ACHN (cell line): ENCODE data around the gene RHOD.

Experiments used
- DNase-seq: peaks from one replicate; pipeline ENCODE4 v3.0.0-alpha.2; 2015
- in situ Hi-C: cut with HindIII; loops from 2 replicates; pipeline ENCODE4 v1.10.0; 2017; ENCODE audit warnings: low sequenced_read_pairs, low pct_ligation_motif_present, low pct_unique_long_range_greater_than_20kb

The RHOD gene

DNA sequence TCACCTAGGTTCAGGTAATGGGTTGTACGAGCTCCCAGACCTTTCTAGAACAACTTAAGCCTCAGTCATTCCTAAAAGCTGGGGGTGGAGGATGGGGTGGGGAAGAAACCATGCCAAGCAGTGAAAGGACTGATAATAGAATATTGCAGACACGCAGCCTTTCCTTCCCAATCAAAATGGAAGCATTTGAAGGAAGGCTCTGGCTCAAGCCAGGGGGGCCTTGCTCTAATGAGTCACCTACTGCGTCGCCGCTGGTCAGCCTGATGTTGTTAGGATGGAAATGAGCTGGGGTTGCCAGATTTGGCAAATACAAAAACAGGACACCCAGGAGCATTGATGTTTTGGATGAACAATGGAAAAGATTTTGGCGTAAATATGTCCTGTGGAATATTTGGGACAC lies 27.5 kb upstream of the RHOD start:
- in situ Hi-C loops: no loop called here
- DNase-seq: no peak

DNA sequence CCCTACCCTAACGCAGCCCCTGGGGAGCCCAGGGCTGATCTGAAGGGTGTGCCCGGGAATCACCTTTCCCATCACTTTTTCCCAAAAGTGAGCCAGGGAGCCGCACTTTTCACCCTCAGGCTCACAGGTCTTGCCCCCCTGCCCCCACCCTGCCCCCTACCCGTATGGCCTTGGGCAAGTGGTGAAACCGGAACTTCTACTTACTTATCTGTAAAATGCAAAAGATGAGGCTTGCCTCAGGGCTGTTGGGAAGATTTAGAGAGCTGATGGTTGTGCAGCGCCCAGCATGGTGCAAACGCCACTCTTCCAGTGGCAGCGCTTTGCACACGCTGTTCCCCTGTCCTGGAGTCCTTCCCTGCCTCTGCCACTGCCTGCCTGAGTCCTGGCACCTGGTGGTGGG lies 25.7 kb upstream of the RHOD start:
- no peak for DNase-seq
- in situ Hi-C loops: no loop called here

DNA sequence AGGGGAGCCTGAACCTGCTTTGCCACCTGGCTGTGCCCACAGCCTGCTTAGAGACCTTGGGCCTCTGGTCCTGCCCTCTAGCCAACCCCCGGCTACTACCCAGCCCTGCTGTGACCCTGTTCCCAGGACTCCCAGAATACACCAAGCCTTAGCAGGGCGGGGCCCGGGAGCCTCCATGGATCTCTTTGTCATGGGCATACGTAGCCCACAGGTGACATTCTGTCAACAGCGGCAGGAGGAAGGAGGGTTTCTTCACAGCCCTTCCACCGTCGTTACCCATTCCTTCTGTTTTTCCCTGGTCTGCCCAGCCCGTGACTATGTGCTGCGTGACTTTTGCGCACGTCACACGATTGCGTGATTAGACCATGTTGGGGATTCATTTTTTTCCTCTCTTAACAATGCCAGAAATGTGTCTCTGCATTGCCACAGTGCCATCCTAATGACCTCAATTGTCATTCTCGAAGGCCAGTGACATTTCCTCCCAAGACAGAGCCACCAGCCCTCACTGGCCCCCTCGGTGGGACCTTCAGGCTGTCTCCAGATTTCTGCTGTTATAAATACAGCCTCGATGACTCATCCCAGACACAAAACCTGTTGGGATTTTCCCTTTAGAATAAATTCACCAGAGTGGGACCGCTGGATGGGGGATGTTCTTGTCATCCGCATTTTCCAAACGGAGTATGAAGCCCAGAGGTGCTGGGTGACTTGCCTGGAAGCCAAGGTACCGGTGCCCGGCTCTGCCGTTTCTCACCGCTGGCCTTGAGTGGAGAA lies 24.7 kb upstream of the RHOD start:
- DNase-seq: no peak
- in situ Hi-C loops: no loop called here

DNA sequence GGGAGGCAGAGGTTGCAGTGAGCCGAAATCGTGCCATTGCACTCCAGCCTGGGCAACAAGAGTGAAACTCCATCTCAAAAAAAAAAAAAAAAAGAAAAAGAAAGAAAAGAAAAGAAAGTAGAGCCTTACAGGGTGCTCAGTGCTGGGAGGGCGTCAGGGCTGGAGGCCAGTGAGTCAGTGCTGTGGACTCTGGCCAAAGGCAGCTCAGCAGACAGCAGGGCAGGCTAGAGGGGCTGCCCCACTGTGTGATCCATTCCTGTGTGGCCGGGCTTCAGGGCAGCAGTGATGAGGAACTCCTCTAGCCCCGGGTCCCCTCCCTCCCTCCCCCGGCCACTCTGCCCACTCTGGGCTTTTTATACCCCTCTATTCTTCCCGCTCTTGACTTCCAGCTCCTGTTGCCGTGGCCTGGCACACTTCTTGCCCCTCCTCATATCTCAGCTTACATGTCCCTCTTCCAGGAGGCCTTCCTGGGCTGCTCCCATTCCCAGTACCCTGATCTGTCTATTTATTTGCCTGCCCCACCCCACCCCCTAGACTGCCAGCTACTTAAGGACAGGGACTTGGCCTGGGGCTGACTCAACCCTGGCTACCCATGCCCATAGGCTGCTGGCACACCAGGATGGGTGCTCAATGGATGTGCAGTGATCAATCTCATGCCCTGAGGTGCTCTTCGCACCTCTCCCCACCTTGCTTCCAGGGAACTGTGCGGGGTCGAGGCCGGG lies 23.7 kb upstream of the RHOD start:
- peak; percentile 65 for DNase-seq
- in situ Hi-C loops: no loop called here

DNA sequence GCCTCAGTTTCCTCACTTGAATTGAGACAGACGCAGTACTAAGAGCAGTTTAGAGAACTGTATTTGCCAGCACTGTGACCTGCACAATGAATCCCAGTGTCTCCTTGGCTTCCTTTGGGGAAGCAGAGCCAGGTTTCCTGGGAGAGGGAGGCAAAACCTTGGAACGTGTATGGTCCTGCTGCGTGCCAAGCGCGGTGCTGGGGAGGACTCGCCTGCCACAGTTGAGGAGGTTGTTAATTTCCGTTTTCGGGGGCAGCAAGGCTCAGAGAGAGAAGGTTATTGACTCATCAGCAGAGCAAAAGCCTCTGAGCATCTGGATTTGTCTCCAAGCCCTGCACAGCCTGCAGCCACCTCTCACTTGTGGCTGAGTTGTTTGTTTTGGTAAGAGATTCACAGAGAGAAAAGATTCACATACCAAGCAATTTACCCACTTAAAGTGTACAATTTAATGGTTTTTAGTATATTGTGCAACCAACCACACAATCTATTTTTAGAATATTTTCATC lies 22.9 kb upstream of the RHOD start:
- in situ Hi-C loops: no loop called here
- DNase-seq: peak; percentile 57

DNA sequence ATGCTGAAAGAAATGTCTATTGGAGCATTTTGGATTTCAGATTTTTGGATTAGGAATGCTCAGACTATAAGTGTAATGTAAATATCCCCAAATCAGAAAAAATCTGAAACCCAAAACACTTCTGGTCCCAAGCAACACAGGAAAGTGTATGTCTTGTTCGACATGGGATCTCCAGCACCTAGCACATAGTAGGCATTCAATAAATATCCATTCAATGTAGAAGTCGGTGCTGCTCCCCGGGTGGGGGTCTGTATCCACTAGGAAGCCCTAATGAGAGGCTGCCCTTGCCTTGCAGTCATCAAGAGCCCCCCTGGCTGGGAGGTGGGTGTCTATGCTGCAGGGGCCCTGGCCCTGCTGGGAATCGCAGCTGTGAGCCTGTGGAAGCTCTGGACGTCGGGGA lies 22.3 kb upstream of the RHOD start:
- DNase-seq: no peak
- in situ Hi-C loops: no loop called here

DNA sequence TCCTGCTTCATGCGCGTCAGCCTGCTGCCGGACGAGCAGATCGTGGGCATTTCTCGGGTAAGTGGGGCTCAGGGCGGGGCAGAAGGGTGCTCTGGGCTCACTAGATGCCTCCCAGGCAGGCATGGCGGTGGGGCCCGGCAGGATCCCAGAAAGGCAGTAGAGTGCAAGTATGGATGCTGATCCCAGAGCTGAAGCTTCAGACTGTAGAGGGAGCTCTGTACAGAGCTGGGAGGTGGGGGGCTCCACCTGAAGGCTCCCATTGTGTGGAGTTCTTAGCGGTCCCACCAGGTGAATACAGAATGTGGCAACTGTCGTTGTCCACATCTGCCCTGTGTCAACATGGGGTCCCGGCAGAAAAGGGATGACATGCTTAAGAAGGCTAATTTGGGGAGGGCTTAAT lies 16.5 kb upstream of the RHOD start:
- no peak for DNase-seq
- in situ Hi-C loops: no loop called here

DNA sequence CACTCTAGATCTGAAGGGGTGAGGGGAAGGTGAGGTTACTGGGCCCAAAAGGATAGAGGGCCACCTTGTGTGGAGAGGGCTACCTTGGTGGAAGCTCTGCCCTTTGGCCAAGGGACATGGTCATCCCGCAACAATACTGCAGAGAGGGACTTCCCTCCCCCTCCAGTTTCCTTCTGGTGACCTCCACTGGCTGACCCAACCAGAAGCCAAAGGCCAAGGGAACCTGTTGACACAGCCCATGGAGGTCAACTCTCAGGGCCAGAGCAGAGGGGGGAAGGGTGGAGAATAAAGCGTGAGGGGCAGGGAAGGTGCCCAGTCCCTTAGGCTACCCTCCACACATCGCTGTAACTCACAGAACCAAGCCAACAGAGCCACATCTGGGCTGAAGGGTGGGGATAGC lies 15.0 kb upstream of the RHOD start:
- DNase-seq: no peak
- in situ Hi-C loops: no loop called here

DNA sequence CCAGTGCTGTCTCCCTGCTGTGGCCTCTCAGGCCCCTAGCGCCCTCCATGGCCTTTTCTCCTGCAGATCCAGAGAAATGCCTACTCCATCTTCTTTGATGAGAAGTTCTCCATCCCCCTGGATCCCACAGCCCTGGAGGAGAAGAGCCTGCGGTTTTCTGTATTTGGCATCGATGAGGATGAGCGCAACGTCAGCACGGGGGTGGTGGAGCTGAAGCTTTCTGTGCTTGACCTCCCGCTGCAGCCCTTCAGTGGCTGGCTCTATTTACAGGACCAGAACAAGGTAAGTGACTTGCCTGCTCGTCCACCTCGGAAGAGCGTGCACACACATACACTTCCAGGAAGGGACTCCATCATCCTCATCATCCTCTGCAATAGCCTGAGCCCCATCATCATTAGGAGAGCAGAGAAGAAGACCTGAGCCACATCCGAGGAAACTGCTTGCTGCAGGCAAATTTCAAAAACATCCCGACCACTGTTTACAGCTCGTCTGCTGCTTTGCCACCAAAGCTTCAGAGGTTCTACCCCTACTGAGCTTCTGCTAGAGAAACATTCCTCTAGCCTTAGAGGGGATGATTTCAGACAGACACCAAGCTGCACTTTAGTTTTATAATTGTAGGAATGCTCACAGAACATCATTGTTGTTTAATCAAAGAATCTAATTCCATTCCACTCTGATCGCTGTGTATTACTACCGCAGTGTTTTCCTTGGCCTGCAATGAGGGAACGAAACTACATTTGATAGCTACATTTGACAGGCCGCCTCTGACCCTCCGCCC lies 12.9 kb upstream of the RHOD start:
- in situ Hi-C loops: no loop called here
- DNase-seq: no peak

DNA sequence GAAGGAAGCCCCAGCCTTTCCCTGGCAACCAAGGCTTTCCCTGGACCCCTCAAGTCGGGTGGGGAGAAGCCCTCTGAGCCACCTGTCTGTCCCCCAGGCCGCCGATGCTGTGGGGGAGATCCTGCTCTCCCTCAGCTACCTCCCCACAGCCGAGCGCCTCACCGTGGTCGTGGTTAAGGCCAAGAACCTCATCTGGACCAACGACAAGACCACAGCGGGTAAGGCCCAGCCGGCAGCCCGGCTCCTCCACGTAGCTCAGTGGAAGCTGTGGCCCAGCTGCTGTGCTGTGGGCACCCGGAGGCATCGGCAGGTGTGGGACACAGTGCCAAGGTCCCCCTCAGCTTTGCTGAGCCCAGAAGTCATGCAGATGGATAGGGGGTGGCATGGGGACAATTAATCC lies 12.2 kb upstream of the RHOD start:
- no peak for DNase-seq
- in situ Hi-C loops: no loop called here

DNA sequence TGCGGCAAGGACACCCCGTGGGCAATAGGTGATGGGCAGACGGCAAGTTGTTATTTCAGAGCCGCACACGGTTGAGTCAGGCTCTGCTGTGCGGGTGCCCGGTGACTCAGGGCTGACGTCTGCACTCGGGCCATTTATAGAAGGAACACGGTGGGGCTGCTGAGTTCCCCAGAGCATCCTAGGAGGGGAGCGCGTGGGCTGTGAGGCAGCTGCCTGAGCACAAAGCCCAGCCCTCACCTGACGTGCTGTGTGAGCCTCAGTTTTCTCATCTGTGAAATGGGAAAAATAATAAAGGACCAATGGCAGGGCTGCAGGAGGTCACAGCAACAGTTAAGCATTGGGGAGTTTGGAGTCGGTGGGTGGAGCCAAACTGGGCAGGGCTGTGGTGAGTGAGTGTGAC lies 11.3 kb upstream of the RHOD start:
- DNase-seq: peak; percentile 77

DNA sequence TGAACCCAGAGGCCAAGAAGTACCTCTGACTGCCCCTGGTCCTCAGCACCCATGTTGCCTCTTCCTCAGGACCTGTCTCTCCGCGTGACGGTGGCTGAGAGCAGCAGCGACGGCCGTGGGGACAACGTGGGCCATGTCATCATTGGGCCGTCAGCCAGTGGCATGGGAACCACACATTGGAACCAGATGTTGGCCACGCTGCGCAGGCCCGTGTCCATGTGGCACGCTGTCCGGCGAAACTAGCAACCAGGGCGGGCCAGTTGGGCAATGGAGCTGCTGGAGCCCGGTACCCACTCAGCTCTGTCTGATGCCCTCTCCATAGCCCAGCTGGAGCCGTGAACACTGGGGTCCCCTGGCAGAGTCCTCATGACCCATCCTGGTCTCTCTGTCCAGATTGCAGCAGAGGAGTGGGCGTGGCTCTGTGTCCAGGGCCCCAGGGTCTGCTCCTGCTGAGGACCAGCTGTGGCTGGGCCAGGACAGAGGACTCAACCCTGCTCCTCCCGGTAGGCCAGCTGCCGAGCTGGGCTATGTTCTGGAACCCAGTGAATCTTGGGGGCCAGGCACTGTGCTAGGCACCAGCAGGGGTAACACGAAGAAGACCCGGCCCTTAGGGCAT lies 8.0 kb upstream of the RHOD start:
- in situ Hi-C loops: no loop called here
- DNase-seq: no peak

More for the DNA sequence above, 11.3 kb upstream of the RHOD start:
- in situ Hi-C loops: no loop called here

DNA sequence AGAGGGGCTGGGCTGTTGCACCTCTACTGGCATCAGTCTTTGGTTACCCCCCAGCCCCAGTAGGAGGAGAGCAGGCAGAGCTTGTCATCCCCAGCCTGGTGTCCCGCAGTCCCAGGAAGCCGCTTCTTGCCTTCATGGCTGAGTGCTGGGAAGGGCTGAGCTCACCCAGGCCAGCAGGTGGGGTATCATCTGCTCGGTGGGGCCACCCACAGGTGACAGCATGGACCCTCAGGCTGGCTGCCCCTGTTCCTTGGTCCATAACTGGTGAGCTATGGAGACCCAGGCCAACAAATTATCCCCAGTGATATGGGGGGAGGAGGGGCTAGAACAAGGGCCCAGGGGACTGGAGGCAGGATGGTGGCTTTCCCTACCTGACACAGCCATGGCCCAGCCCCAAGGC lies 6.5 kb upstream of the RHOD start:
- DNase-seq: no peak
- in situ Hi-C loops: no loop called here

DNA sequence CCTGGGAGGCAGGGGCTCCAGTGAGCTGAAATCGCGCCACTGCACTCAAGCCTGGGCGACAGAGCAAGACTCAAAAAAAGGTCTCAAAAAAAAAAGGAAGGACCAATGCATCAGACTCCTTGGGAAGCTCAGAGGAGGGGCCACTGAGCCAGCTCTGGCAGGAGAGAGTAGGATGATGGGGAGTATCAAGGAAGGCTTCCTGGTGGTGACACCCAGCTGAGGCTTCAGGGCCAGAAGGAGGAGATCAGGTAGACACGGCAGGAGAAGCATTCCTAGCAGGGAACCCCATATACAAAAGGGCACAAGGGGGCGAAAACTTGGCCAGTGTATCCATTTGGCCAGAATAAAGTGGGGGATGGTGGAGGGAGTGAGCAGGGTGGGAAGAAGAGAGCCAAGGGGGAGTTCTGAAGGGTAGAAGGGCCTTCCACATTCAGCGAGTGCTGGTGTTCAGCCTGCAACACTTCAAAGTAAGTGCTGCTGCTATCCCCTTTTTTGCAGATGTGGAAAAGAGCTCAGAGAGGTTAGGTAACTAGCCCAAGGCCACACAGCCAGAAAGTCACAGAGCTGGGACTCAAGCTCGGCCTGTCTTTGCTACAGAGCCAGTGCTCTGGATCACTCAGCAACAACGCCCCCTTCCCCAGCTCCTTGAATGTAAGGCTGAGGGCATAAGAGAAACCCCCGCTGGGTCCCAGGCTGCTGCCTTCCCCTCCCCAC lies 5.3 kb upstream of the RHOD start:
- no peak for DNase-seq
- in situ Hi-C loops: no loop called here

DNA sequence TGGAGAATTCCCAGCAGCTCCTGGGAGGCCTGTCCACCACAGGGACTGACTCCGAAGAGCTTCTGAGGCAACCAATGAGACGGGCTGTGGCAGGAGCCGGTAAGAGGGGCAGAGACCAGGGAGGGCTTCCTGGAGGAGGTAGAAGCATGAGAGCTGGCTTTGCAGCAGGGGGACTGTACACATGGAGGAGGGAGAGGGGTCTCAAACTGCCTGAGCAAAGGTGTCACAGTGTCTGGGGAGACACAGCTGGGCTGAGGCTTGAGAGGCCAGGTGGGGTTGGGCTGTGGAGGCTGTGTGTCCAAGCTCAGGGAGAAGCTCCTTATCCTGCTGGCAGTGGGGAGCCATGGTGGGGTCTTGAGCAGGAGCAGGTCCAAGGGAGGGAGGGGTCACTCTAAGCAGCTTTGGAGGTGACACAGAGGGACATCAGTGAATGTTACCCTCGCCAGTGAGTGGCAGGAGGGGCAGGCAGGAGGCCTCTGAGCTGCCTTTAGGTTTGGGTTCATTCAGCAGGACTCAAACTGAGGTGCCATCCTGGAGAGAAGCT lies 4.6 kb upstream of the RHOD start:
- in situ Hi-C loops: no loop called here

DNA sequence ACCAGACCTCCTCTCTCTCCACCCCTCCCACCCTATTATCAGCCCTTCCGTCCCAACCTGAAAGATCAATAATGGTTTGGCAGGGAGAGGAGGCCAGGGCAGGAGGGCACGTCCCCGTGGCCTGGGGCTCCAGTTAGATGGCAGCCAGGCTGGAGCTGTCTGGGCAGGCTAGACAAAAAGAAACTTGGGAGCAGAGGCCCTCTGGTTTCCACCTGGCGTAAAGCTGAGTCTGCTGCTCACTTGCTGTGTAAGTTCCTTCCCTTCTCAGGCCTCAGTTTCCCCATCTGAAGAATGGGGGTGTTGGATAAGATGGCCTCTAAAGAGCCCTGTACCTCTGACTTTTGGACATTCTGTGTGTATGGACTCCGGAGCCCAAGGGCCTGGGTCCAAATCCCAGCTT lies 3.8 kb upstream of the RHOD start:
- DNase-seq: no peak
- in situ Hi-C loops: no loop called here

More for the DNA sequence above, 4.6 kb upstream of the RHOD start:
- no peak for DNase-seq

DNA sequence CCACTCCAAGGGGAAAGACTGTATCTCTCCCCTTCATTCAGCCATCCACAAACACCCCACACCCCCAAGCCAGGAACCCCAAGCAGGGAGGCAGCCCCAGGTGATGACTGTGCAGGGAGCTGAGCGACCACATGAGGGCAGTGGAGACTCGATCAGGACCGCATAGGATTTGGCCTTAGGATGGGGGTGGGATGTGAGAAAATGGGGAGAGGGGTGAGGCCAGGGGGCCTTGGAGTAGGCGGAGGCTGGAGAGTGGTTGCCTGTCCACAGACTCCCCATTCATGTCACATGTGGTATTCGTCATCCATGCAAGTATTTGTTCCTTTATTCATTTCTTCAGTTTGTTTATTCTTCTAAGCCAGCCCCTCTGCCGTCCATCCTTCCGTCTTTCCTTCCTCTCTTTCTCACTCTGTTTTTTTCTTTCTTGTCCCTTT lies 2.7 kb upstream of the RHOD start:
- in situ Hi-C loops: no loop called here
- DNase-seq: peak; percentile 50

DNA sequence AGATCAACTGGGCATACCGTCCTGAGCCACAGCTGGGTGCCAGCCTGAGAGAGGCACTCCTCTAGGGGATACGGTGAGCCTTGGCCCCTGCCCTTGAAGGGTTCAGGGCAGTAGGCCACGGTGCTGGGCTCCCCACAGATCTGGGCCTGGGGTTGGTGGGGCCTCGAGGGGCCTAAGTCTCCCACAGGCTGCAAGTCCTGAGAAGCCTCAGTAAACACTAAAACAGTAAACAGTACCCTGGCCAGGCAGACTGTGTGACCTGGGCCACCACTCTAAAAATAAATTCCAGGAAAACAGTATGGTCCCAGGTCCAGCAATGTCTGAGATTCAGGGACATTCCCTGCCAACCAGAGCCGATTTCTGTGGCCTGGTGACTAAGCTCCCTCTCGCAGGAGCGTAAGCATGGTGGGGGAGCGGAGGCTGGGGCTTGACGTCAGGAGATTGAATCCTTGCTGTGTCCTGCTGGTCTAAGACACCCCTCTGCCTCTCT lies 2.3 kb upstream of the RHOD start:
- in situ Hi-C loops: no loop called here
- peak; percentile 30 for DNase-seq
